Measurements from ENCODE around the gene BAHCC1.
A peak's percentile ranks its signal among the peaks of the same experiment; 100 is the strongest.

BAHCC1 gene

DNA sequence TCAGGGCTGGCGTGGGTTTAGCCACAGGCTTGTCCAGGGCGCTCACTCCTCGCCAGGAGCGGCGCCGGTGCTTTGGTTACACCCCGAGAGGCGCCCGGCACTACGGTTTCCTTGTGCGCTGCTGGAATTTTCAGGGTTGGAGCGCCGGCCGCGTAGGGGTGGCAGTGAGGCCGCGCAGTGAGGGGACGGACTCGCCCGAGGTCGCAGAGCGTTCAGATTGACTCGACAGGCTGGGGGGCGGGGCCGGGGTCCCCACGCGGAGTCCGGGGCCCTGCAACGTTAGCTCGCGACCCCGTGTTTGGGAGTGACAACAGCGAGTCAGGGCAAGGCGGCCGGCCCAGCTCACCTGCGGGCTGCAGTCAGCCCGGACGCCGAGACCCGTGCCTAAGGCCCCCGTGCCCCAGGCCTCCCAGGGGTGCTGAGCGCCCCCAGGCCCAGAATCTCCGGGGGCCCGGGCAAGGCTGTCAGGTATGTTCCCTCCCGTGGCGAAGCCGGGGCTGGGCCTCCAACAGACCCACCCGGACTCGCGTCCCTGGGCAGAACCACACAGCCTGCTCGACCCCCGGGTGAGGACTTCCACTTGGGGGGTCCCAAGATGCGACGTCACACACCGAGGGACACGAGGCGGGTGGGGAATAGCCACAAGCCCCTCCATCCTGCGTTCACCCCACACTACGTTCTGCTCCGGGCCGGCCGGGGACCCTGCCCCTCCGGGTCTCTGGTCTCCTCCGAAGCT lies 118.7 kb downstream of the BAHCC1 start:
- in situ Hi-C loops (cut with MboI; ENCODE audit: low pct_unique_long_range_greater_than_20kb, low sequenced_read_pairs), result no loop called here
- DNase-seq, result peak; percentile 61

DNA sequence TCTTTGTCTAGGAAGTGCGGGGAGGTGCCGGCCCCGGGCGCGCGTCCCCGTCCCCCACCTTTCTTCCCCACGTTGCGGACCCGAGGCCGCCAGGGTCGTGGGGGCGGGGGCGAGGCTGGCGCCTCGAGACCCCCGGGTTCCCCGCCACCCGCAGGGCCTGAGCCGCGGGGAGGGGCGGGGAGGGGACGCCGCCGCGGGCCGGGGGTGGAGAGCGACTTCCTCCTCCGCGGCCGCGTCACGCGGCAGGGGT lies 119.2 kb downstream of the BAHCC1 start:
- DNase-seq, result no peak
- in situ Hi-C loops (cut with MboI; ENCODE audit: low pct_unique_long_range_greater_than_20kb, low sequenced_read_pairs), result no loop called here

DNA sequence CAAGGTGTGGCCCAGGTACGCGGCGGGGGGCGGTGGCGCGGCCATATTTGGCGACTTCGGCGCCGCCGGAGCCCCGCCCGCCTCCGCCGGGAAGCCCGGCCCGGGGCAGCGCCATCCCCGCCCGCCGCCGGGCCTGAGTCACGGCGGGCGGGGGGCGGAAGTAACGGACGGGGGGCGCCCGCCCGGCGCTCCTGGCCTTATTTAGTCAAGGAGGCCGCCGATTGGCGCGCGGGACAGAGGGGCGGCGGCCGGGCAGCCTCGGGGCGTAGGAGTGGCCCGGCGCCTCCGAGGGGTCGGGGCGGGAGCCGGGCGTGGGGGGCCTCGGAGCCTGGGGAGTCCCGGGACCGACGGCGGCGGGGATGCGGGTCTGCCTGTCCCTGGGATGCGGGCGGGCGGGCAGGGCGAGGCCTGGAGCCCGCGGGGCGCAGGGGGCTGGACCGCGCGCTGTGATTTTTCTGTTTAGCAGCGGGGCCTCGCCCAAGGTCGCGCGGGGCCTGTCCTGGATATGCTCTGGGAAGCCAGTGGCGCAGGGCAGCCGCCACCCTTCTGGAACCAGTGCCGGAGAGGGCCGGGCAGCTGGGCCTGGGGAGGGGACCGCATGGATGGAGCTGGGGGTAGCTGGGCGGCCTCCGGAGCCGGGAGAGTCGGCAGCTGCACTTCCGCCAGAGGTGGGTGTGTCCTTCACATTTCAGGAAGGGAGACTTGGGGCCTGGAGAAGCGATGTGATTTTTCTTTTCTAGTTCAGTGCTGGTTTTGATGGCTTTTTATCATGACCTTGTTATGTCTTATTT lies 119.7 kb downstream of the BAHCC1 start:
- peak; percentile 83 for DNase-seq
- in situ Hi-C loops (cut with MboI; ENCODE audit: low pct_unique_long_range_greater_than_20kb, low sequenced_read_pairs), result no loop called here

DNA sequence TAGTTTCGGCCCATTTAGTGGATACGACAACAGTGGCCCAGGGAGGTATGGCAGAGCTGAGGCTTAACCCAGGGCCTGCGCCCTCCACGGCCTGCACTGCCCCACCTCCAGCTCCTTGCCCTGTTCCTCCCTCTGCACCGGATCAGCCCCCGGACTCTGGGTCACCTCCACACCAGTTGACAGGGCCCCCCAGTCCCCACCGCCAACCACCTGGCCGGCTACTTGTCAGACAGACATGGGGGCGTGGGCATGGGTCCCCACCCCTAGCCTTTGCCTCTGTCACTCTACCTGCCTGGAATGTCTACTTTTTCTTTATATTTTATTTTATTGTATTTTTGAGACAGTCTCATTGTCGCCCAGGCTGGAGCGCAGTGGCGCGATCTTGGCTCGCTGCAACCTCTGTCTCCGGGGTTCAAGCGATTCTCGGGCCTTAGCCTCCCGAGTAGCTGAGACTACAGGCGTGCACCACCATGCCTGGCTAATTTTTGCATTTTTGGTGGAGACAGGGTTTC lies 120.3 kb downstream of the BAHCC1 start:
- in situ Hi-C loops (cut with MboI; ENCODE audit: low pct_unique_long_range_greater_than_20kb, low sequenced_read_pairs), result no loop called here
- DNase-seq, result no peak

Measured in KBM-7 (cell line).